HG03097 (cell line): ENCODE results near the gene RAC3.

Source experiments
- ATAC-seq: cut with Tn5 transposase; IDR thresholded peaks from one replicate; pipeline ENCODE4 v1.9.1; 2021; ENCODE audit not compliant: unreplicated experiment, low FRiP score

The RAC3 gene

DNA sequence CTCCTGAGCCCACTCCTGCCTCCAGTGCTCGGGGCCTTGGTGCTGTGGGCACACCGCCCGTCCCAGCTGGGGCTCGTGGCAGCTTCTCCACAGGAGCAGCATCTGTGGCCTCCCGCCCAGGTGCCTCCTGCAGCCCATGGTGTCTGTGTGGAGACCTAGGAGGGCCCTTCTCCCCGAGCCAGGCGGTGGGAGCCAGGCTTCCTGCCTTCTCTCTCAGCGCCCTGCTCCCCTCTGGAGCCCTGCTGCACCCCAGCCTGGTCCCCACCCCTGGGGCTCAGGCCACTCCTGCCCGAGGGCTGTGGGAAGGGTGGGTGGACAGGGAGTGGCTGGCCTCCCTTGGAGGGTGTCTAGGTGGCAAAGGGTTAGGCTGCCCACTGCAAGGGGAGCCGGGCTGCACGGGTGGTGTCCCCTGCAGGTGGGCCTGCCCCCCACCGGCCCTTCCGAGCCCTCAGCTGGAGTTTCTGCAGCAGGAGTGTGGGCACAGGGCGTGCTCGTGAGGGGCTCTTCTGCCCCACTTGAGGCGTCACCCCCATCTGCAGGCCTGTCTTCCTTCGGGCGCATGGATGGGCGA, 19.8 kb upstream of the RAC3 start:
- no peak for ATAC-seq

DNA sequence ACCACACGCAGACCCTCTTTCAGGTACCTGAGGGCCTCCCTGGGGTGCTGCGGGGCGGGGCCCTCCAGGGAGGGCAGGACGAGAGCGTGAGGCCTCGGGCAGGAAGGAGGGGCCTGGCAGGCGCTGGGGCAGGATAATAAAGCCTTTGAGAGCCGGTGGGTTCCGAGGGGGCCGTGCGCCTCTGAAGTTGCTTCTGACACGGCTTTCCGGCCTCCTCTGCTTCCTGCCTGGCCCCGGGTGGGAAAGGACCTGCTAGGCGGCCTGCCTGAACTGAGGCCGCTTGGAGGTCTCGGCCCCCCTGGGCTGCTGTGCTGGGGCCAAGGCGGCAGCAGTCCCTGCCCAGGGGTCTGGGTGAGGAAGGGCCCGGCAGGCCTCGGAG, 19.2 kb upstream of the RAC3 start:
- ATAC-seq: no peak

DNA sequence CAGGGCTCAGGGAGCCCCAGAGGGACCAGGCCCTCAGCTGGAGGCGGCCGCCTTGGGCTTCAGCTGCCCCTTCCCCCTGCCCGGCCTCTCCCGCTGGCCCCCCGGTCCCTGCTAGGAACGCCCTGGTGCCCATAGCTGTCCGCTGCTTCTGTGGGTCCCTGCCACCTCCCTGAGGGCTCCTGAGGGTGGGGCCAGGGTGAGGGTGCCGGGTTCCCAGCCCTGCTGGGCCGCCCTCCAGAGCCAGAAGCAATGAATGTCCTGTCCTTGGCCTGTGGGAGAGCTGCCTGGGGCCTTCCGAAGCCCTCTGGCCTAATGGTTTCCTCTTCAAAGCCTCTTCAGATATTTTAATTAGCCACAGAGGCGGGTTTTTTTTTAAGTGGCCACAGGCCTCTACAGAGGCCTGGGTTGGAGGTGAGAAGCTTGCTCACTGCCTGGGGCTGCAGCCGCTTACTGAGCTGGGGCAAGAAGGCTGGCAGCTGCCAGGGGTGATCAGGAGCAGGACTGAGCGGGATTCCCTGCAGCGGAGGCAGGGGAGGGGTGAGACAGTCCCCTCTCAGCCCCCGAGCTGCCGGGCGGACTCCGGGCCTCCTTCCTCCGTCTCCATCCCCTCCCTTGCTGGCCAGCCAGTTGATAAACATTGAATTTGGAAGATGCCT, 18.7 kb upstream of the RAC3 start:
- ATAC-seq: no peak

DNA sequence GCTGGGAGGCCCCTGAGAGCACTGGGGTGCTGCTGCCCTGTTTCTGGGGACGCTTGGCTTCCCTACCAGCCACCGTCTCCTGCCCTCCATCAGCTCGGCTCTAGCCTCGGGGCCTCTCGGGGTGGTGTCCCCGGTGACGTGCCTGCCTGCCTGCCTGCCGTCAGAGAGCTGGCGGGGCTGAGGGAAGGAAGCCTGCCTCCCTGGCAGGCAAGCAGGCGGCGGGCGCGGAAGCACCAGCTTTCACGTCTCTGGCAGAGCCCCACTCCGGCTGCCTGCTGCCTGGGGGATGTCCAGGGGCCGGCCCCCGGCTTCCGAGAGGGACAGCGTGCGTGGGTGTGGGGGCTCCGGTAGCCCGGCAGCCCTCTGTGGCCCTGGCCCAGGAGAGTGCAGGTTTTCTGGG, 18.1 kb upstream of the RAC3 start:
- ATAC-seq: no peak

DNA sequence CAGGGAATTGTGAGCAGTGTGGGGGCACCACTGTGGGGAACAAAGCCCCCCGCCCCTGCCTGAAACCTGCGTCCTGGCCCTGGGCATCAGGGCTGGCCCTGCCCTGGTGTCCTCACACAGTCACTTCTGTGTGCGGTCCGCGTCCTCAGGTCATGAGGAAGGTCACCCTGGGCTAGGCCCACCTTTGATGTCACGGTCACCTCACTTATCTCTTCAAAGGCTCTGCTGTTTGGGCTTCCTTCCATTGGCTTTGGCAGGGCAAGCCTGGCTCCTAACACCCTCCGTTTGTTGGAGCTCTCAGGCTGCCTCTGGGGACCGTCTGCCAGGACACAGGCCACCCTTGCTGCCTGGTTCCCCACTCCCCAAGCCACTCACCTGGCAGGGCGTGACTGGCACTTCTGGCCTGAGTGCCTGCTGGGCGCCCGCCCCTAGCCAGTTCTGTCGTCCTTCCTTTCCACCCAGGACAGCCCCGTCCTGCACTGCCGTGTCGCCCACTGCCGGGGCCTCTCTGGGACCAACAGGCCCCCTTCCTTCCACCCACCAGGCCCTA, 17.6 kb upstream of the RAC3 start:
- ATAC-seq: no peak

DNA sequence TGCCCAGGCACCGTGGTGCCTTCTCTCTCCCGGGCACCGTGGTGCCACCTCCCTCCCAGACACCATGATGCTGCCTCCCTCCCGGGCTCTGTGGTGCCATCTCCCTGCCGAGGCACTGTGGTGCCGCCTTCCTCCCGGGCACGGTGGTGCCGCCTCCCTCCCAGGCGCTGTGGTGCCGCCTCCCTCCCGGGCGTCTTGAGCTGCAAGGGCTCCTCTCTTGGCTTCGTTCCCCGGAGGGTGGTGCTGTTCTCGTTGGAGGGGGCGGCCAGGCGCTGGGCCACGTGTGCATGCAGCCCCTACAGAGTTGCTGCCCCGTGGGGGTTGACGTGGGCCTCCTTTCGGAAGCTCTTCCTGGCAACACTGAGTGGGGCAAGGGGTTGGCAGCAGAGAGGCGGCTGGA, 17.0 kb upstream of the RAC3 start:
- ATAC-seq: no peak

DNA sequence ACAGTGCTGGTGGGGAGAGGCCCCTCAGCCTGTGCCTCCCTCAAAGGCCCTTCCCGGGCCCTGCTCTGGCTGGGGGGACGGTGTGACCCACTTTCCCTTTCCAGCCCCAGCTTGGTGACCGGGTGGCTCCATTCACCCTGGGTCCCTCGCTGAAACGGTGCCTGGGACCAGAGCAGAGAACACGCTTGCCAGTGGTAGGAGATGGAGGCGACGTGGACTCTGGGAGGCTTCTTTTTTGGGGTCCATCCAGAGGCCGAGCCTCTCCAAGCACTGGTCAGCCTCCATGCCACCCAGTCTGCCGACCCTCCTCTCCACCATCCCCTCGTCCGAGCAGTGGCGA, 16.5 kb upstream of the RAC3 start:
- ATAC-seq: no peak

DNA sequence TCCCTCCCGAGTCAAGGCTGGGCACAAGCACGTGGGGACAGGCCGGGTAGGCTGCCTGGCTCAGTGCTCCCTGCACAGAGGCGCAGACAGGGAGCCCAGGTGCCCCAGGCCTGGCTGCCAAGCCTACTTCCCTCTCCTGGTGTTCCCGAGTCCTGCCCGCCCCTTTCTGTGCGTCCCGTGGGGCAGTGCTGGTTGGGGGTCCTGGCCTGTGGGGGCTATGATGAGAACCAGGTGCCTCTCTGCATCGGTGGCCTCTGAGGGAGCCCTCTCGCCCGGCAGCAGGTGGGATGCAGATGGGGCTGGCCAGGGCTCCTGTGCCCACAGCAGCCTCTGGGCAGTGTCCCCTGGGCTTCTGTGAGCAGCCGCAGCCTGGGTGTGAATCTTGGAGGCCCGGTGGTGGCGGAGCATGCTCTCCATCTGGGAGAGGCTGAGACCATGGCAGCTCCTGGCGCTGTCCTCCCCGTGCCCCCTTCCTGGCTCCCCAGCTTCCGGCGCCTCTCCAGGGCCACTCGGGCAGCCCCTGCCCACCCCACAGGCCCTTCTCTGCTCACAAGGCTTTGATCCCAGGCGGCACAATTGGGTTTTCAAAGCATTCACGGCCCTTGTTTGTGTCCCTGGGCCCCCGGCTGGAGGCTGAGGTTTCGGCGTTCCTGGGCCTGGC, 16.0 kb upstream of the RAC3 start:
- ATAC-seq: no peak

DNA sequence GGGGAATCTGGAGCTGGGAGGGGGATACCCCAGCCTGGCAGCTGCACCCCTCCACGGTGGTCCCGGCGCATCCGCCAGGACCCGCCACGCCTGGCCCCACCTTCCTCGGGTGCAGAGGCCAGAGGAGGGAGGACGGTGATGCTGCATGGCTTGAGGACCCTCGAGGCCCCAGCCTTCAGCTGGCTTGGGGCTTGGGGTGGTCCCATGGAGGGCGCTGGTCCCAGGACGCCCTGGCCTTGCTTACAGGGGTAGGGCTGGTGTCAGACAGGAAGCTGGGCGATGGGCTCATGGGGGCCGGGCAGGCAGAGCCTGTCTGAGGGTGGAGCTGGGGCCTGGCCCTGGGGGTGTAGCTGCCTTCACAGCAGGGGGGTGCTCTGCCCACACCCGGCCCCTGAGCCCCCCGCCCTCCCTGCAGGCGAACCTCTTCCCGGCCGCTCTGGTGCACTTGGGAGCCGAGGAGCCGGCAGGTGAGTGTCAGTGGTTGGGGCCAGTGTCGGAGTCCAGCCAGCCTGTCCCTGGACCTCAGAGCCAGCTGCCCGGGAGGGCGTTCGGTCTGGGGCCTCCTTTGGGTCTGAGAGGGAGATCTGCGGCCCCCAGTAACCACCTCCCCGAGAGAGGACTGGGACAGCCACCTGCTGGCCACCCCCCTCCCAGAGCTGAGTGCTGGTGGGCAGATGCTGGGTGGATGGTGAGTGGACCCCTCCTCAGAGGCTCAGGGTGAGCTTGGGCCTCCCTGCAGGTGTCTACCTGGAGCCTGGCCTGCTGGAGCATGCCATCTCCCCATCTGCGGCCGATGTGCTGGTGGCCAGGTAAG, 15.2 kb upstream of the RAC3 start:
- no peak for ATAC-seq

DNA sequence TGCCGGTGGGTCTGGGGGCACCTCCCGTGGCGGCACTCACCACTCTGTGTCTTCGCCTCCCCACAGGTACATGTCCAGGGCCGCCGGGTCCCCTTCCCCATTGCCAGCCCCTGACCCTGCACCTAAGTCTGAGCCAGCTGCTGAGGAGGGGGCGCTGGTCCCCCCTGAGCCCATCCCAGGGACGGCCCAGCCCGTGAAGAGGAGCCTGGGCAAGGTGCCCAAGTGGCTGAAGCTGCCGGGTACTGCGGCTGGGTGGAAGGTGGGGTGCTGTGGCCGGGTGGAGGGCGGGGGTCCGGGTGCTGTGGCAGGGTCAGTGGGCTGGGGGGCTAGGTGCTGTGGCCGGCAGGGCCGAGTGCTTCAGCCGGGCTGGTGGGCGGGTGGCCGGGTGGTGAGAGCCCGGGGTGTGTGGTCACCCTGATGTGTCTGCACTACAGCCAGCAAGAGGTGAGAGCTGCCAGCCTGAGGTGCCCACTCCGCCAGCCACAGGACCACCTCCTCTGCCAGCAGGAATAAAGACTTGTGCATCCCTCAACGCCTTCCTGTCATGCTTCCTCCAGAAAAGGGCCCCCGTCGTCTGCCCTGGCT, 14.5 kb upstream of the RAC3 start:
- ATAC-seq: no peak

DNA sequence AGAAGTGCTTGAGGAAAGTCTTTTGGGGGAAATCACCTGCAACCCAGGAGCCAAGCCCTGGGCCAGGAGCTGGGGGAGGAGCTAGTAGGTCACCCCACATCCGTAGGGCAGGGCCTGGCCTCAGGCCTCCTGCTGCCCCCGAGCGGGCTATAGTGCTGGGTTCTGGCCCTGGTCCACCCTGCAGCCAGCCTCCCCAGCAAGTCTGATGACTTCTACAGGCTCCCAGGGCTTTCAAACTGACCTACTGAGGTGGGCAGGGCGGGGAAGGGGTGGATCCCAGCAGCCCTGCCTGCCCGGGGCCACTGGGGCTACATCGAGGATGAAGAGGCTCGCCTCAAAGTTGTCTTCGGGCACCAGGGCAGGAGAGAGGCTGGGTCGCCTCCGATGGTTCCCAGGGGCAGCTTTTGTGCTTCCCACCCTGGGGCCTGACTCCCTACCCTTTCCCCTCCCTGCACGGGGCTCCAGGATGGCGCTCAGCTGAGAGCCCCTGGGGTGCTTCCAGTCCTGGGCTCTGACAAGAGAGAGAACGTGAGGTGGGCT, 13.8 kb upstream of the RAC3 start:
- no peak for ATAC-seq

DNA sequence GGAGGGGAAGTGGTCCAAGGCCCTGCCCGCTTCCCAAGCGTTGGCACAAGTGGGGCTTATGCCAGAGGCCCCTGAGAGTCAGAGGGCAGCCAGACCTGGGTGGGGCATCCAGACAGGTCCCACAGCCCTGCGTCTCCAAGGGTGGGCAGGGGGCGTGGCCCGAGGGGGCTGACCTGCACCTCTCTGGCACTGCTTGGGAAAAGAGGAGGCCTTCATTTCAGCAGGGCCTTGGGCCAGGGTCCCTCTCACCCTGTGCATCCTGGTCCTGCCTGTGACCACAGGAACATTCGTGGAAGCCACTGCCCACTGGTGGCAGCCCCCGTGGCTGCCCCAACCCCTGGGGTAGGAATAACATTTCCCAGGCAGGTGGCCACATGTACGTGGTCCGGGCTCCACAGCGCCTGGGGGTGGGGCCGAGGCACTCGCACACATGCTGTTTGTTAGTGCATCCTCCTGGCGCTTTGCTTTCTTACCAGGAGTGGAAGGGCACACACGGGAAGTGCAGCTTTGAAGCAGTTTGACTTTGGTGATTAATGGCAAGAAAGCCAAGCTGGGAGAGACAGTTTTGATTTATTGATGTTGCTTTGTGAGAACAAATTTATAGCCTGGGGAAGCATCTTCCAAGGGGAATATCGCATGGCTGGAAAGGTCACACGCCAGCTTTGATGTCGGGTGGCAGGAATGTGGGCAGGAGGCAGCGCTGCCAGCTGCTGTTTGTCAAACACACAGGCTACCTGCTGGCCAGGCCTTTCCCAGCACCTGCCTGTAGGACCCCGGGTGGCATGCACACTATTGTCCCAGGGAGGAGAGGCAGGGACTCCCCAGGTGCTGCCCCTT, 13.1 kb upstream of the RAC3 start:
- ATAC-seq: no peak

DNA sequence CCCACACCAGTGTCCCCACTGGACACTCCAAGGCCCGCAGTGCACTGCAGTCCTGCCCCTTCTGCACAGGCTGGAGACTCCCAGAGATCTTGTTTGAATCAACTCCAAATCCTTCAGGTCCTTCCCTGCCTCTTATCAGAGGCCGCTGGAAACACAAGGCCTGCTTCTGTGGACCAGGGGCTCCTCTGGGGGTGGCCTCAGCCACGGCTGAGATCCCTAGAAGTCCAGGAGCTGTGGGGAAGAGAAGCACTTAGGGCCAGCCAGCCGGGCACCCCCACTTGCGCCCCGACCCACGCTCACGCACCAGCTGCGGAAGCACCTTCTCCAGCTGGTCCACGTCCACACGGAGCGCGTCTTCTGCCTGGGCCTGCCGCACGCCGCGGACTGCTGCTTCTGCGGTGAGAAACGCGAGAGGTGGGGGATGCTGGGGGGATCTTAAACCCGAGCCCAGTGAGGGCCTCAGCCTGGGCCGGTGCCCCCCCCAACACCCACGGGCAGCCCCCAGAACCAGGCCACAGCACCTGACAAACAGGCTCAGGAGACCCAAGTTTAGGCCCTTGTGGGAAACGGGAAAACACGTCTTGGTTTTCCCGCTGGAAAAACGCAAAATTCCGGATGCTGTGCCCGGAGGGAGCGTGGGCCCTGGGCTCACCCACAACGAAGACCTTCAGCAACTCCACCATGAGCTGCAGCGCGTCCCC, 12.3 kb upstream of the RAC3 start:
- no peak for ATAC-seq

DNA sequence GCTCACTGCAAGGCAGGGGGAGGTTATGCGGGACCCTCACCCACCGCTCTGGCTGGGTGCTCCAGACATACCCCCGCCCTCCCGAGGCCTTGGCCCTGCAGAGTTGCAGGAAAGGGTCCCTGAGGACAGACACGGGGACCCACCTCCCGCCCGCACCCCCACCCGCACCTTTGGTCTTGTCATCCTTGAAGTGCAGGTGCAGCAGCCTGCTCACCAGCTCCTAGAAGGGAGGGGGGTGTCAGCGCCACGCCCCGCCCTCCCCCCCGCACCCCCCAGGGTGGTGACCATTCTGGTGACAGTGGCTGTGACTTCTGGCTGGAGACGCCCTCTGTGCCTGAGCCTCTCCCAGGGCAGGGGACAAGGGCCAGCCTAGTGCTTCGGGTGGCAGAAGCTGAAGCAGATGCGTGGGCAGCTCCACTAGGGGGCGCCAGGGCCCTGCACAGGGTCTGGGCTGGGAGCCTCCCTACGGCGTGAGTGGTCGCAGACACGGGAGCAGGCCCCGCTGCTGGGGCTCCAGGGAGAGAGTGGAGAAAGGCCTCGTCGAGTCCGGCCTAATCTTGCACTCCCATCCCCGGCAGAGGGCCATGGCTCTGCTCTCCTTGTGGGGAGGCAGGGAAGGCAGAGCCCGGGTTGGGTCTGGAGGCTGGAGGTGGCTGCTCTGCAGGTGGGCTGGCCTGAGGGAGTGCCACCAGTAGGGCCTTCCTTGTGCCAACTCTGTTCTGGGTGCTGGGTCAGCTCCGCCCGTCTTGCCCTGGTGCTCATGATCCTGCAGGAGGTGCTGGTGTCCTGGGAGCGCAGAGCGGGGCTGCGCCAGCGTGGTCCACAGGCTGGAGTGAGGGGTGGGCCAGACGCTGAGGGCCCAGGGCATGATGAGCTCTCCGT, 11.5 kb upstream of the RAC3 start:
- ATAC-seq: no peak

DNA sequence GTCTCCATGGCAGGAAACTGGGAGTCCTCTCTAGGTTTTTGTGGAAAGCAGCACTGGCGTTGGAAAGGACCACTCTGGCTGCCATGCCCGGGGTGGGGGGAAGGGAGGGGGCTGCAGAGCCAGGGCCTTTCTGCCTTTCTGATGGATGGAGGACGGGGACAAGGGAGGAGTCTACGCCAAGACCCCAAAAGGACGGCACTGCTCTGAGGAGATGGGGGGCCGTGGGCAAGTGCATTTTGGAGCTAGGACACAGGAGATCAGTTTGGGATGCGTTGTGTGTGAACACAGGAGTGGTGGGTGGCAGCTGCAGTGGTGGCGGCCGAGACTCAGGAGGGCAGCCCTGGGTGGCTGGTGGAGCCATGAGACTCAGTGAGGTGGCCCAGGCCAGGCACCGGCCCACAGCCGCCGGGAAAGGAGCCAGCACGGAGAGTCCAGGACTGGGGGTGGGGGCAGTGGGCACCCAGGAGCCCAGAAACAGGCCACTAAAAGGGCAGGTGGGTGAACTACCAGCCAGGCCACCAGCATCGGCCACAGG, 10.8 kb upstream of the RAC3 start:
- ATAC-seq: no peak

DNA sequence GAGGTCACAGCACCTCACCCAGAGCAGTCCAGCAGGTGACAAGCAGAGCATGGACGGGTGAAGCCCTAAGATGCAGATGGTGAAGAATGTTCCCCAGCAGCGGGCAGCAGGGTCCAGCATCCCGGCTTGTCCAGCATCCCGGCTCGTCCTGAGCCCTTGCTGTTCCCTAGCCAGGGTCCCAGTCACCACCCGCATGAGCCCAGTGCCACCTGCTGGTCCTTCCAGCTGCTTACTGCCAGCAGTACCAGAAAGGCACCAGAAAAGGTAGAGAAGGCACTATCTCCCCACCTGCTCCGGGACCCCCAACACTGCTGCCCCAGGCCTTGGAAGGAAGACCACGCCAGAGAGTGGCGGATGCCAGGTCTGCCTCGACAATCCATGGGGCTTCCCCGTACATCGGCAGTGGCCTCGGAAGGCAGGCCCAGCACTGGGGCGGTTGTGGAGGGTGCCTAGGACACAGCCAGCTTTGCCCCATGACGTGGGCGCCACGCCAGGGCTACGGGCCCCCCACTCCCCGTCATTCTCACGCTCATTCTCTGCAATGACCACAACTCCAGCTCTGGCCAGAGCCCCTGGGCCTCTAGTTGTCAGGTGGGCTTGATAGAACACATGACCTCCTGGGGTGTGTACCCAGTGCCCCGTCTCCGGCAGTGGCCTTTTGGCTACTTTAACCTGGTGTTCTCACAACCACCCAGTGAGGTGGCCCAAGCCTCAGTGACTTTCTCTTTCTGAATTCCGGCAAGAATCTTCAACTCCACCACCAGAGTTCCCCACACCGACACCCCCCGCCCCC, 10.2 kb upstream of the RAC3 start:
- no peak for ATAC-seq

DNA sequence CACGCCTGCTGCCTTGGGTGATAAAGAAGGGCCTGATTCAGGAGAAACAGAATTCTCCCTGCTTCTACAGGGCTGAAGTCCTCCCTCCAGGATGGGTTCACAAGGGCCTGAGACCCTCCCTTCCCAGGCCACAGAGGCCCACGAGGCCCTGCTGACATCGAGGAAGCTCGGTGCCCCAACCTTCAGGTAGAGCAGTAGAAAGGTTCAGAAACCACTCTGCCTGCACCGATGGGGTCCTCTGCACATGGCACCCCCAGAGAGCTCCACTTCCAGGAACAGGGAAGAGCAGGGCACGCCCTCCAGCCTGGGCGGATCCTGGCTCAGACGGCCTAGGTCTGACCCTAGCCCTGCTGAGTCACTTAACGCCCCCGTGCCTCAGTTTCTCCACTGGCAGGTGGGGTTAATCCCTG, 9.6 kb upstream of the RAC3 start:
- no peak for ATAC-seq
